NCI-H2107 treated with DMSO at 0.1 percent for 48 hours (cell line): Measurements from ENCODE around the gene TCF21.
"Not testable (repeated sequence)": the region's sequence is repeated elsewhere in the genome, so short reads cannot be mapped to it uniquely, and the experiment has no call there.

Experiments
- DNase-seq: peaks from one replicate; lab custom pipeline; 2025; ENCODE audit not compliant: unreplicated experiment; lab: John Stamatoyannopoulos, UW

The TCF21 gene

GRCh38 chr6:133888929-133889556 lies at the start of gene TCF21:
TCF21 (plus strand) TSS chr6:133889113; CDS start chr6:133889398, 285 bp downstream.
- DNase-seq = no peak

GRCh38 chr6:133841176-133841575 lies 47.7 kb upstream of the TCF21 start:
- no peak for DNase-seq

DNA sequence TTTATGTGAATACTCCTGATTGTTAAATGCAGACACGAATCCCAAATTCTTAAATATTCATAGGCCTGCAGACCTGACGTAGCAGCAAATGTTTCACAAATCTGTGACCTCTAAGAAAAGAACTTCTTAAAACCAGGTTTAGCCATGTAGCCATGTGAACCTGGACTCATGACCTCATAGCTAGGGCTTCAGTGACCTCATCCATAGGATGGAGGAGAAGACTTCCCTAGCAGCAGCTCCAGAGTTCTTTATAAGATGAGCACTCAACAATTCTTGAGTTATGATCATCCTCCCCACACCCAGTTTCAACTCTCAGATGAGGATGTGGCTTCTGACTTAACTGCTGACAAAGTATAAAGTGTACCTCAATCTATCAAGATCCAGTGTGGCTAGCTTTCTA lies 45.8 kb upstream of the TCF21 start:
- no peak for DNase-seq

- DNase-seq = no peak
Measured at GRCh38 chr6:133844709-133845108, 44.2 kb upstream of the TCF21 start.

GRCh38 chr6:133854041-133854363 lies 34.9 kb upstream of the TCF21 start:
- DNase-seq = no peak

DNA sequence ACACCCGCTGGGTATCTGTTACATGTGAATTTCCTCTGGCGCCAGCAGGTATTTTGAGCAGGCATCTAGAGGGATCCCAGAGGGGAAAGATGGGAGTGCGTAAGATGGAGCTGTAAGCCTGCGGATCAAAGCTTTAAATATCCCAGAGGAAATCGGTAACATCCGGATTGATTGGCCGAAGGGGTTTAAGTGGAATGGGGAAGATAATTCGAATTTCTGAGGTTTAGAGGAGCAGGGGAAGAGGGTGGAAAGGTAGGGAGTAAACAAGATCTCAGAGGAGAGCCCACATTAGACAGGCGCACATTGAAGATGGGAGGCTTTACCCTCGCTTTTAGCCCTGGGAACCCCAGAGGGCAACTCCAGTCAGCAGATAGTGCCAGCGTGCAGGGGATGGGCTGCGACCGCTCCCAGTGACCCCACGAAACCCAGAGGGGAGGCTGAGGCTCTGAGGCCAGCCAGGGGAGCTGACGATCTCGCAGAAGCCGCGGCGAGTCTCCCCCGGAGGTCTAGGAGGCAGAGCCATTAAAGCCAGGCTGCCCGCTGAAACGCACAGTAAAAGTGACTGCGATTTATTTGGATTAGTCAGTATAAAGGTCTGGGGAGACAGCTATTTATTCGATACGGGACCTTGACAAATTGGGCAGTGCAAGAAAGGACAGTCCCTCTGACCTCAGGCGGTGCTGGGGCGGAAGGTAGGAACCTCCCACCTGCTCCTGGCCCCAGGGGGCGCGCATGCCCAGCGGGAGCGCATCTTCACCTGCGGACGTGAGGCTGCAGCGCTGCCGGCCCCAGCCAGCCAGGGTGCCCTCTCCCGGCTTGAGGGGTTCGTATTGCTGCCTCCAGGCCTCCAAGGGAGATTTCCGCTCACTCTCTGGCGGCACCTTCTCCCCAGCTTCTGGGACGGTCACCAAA lies 34.3 kb upstream of the TCF21 start:
- no peak for DNase-seq

- no peak for DNase-seq
Measured at GRCh38 chr6:133855276-133855990, 33.5 kb upstream of the TCF21 start.

DNA sequence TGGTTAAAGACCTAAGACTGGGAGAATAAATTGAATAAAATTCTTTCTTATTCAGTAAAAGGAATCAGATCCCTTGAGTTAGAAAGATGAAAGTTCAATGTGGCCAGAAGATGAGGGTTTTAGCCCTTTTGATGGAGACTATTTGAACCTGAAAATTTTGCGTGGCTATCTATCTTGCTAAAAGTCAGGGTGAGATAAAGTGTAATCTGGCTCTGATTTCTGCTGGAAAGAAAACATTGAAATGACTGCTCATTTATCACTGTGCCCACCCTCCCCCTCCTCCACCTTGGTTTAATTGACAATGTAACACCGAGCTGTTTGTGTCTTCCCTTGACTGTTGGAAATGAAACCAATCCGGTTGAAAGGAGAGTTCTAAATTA lies 32.9 kb upstream of the TCF21 start:
- no peak for DNase-seq

- no peak for DNase-seq
Measured at GRCh38 chr6:133856911-133857310, 32.0 kb upstream of the TCF21 start.

DNA sequence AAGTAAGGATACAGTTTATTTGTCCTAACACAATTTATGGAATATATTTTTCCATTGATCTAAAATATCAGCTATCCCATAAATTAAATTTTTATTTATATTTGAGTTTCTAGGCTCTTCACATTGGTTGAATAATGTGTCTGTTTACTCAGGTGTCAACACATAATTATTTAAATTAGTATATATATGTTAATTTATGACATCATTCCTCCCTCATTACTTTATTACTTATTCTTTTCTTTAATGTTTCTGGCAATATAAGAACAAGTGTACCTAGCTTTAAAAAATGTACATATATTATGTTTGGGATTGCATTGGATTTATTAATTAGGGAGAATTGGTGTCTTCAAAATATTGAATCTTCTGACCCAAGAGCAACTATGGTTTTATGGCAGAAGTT lies 31.2 kb upstream of the TCF21 start:
- no peak for DNase-seq

DNA sequence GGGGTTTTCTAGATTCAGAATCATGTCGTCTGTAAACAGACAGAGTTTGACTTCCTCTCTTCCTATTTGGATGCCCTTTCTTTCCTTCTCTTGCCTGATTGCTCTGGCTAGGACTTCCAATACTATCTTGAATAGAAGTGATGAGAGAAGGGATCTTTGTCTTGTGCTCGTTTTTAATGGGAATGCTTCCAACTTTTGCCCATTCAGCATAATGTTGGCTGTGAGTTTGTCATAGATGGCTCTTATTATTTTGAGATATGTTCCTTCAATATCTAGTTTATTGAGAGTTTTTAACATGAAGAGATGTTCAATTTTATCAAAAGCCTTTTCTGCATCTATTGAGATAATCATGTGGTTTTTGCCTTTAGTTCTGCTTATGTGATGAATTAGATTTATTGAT lies 27.6 kb upstream of the TCF21 start:
- not testable (repeated sequence) for DNase-seq

GRCh38 chr6:133863228-133863627 lies 25.7 kb upstream of the TCF21 start:
- DNase-seq = no peak

DNA sequence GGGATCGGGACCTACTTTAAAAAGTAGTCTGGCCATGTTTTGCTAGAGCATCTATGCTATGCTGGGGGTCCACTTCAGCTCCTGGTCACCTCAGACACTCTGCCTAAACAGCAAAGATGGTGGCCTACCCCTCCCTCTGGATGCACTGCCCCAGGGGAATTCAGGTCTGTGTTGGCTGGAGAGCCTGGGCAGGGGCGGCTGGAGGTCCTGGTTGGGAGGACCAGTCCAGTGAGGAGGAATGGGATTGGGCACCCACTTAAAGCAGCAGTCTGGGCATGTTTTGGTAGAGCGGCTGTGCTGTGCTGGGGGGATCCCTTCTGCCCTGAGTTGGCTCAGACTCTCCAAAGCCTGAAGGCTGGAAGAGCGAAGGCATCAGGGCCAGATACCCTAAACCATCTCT lies 23.2 kb upstream of the TCF21 start:
- no peak for DNase-seq

DNA sequence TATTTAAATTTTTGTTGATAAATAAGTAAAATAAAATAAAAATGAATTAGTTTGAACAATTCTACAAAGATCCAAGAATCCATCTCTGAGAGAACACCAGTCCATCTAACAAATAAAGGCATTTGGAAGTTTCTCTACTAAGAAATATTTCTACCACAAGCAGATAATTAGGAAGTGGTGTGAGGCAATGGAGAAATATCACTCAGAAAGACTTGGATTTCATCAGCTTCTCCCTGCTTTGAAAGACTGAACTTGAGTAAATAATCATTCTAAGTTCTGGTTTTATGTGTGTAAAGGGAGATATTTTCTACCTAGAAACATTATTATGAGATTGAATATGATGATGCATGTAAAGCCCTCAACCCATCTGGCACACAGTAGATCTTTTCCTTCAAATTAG lies 17.8 kb upstream of the TCF21 start:
- no peak for DNase-seq

- no peak for DNase-seq
Measured at GRCh38 chr6:133873538-133873937, 15.4 kb upstream of the TCF21 start.

DNA sequence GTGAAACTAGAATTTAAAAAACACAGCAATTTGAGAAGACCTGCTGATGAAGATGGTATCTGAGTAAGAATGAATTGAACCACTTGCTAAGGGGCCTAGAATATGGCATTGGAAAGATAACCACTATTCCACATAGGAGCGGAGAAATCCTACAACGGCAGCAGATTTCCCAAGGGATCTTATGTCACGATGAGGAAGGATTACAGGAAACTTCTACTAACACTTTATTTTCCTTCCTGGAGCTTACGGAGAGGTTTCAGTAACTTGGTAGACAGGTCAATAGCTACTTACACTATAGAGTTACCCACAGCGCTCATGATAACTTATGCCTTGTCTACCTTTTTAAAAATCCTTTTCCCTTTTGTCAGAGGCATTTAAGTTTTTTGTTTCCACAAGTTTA lies 11.8 kb upstream of the TCF21 start:
- no peak for DNase-seq

DNA sequence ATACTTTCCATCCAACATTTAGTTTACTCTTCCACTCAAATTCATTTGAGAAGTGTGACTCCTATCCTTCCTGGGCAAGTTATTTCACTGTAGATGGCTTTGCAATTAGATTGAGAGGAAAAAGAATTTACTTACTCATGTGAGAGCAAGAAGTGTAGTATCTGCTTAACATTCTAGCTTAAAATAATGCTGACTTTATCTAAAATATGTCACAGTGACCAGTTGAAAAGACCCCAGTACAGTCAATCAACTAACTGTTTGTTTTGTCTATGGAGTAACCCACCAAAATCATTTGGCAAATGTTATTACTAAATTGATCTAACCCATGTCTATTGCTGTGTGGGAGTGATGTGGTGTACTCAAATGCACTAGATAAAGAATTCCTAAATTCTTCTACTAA lies 8.9 kb upstream of the TCF21 start:
- DNase-seq = no peak

DNA sequence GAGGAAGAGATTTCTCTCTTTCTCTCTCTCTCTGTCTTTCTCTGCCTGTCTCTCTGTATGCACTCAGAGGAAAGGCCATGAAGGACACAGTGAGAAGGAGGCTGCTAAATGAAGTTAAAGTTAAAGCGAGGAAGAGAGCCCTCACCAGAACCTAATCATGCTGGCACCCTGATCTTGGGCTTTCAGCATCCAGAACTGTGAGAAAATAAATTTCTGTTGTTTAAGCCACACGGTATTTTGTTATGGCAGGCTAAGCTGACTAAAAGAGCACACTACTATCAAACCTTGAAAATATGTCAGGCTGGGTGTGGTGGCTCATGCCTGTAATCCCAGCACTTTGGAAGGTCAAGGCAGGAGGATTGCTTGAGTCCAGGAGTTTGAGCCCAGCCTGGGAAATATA lies 8.0 kb upstream of the TCF21 start:
- DNase-seq = no peak

DNA sequence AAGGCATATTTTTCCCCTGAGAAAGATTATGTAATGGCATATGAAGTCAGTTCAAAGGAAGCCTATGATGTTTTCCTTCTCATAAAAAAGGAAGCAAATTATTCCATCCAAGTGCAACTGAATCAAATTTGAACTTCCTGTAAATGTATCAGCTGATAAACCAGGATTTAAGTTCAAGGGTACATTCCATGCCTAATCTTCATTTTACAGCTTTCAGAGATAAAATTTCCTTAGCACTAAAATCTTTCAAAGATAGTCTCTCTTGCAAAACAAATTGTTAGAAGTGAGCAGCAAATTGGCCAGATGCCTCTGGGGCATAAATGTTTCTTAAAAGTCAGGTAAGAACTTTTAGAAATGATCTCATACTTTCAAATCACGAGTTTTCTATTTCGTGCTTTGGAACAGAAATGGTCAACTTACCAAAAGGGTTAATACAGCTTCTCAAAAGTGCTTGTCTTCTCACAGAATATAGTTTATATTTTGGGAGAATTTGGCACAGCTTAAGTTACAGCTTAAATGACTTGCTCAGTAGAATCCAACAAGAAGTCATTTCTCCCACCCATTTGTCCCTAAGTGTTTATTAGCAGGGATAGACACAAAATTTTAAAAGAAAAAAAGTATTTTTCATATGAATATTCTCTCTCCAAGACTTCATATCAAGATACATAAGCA lies 2.7 kb upstream of the TCF21 start:
- DNase-seq = no peak

DNA sequence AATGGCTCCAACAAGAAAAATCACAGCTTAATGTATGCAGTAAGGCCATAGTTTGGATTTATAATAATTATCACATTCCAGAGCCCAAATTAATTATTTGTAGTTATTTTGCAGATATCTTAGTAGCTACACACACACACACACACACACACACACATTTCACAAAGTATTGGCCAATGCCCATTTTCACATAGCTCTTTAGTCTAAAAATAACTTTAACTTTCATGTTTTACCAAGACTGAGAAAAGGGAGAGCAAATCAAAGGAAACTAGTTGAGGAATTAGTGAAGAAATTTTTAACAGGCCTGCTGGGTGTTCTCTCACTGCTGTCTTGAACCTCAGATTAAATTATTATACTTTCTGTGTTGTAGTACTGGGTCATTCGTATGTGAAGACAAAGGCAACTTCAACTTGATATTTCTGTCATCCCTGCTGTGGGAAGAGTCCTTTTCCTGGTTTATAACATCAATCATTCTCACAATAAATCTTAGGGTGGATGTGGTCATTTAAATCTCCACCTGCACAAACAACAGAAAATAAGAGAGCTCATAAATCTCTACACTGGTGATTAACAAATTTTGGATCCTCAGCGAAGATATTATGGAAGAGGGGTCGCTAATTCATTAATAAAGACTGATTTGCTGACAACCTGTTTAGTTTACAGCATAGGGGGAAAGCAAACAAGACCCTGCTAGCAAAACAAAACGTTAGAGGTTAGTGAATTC lies 1.6 kb upstream of the TCF21 start:
- DNase-seq = no peak

- no peak for DNase-seq
Measured at GRCh38 chr6:133887880-133888230, 1.1 kb upstream of the TCF21 start.
